Effector memory CD8-positive, alpha-beta T cell (primary cell): ENCODE results near the gene ADGRF4.

ENCODE experiments used
- ATAC-seq: fragments of 150-1000 bp; cut with Tn5 transposase; replicated peaks from 2 replicates; pipeline ENCODE4 v1.10.0; 2021; ENCODE audit warnings: mild to moderate bottlenecking, moderate library complexity
- DNase-seq, 3 experiments: peaks; one replicate each; pipeline ENCODE4 v3.0.0; 2021
- H3K27ac Mint-ChIP-seq, 2 donors: one replicate each; pipeline ENCODE4 v1.8.0; 2022; ENCODE audit warnings: mild to moderate bottlenecking in 2 of 2, mixed read lengths in 2 of 2, moderate library complexity in 2 of 2
- H3K27me3 Mint-ChIP-seq, 2 donors: one replicate each; pipeline ENCODE4 v1.8.0; 2022; ENCODE audit warnings: mixed read lengths in 2 of 2
- H3K36me3 Mint-ChIP-seq: one replicate; pipeline ENCODE4 v1.8.0; 2022; ENCODE audit warnings: mild to moderate bottlenecking, moderate library complexity, mixed read lengths; ENCODE audit not compliant: insufficient read depth
- H3K4me1 Mint-ChIP-seq, 2 donors: one replicate each; pipeline ENCODE4 v1.8.0; 2022; ENCODE audit warnings: low read depth in 2 of 2, mixed read lengths in 2 of 2
- H3K4me3 Mint-ChIP-seq, 2 donors: one replicate each; pipeline ENCODE4 v1.8.0; 2022; ENCODE audit warnings: mild to moderate bottlenecking in 2 of 2, mixed read lengths in 2 of 2, moderate library complexity in 2 of 2
- H3K9me3 Mint-ChIP-seq, 2 donors: one replicate each; pipeline ENCODE4 v1.8.0; 2022; ENCODE audit warnings: mixed read lengths in 2 of 2

The ADGRF4 gene

DNA sequence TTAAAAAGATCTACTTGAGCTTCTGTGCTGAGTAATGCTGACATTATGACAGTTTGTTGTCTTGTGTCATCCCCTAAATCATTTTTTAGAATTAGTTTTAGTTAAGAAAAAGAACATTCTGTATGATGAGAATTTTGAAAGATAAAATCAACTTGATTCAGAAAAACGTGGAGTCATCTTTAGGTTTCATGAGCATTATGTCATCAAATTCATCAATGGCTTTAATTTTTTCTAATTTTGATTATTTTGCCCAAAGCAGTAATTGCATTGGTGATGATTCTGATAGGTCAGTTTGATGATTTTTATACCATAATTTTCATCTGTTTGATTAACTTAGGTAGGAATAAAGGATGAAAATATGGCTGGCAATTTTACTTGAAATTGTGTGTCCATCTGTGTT lies 26.6 kb upstream of the ADGRF4 start:
- Mint-ChIP-seq H3K36me3 (no peaks in the 10 kb centered on the region), H3K4me1 (no peaks in the 10 kb centered on the region), H3K4me3 (no peak overlapping the region), H3K27me3 (peaks cover 49 to 58% of the 10 kb centered on the region in 2 donors), H3K27ac (no peak overlapping the region), H3K9me3 (no peaks in the 10 kb centered on the region)
- DNase-seq (no peak), ATAC-seq (no peak)

DNA sequence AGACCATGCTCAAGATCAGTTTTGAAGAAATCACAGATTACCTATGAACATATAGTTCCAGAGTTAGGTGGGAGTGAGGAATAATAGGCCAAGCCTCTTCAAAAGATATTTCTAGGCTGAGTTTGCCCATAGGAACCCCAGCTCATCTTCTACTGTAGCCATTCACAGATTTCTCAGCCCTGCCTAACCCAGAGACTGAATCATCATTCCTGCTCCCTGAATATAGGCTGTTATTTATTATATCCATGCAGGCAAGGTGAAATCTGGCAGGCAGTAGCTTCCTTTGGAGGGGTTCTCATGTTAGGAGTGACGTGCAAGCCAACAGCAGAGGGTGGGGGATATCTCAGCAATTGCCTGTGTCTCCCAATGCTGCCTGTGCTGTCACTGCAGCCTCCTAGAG lies 25.6 kb upstream of the ADGRF4 start:
- Mint-ChIP-seq H3K9me3 (no peaks in the 10 kb centered on the region), H3K4me1 (no peaks in the 10 kb centered on the region), H3K27ac (no peak overlapping the region), H3K36me3 (no peaks in the 10 kb centered on the region), H3K4me3 (no peak overlapping the region), H3K27me3 (peaks cover 45 to 61% of the 10 kb centered on the region in 2 donors)
- DNase-seq (no peak), ATAC-seq (no peak)

DNA sequence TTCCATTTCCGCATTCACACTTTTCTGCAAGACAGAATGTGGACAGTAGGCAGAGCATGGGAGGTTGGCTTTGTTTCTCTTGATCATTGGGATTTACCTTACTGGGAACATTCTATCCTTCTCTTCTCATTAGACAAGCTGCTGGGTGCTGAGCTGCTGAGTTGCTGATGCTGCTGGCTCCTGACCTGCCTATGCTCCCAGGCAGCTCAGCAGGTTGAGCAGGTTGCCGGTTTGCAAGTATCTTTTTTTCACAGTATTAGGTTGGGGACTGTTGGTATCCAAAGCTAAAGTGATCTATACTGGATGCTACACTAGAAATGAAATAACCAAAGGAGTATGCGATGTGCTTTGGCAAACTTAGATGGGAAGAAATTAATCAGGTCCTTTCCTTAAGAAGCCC lies 23.7 kb upstream of the ADGRF4 start:
- no peaks in the 10 kb centered on the region for H3K36me3 Mint-ChIP-seq
- H3K9me3 Mint-ChIP-seq = no peaks in the 10 kb centered on the region
- no peaks in the 10 kb centered on the region for H3K4me1 Mint-ChIP-seq
- H3K27me3 Mint-ChIP-seq = peaks cover 39 to 61% of the 10 kb centered on the region in 2 donors
- H3K27ac Mint-ChIP-seq = no peak overlapping the region
- ATAC-seq = no peak
- no peak overlapping the region for H3K4me3 Mint-ChIP-seq
- no peak for DNase-seq

DNA sequence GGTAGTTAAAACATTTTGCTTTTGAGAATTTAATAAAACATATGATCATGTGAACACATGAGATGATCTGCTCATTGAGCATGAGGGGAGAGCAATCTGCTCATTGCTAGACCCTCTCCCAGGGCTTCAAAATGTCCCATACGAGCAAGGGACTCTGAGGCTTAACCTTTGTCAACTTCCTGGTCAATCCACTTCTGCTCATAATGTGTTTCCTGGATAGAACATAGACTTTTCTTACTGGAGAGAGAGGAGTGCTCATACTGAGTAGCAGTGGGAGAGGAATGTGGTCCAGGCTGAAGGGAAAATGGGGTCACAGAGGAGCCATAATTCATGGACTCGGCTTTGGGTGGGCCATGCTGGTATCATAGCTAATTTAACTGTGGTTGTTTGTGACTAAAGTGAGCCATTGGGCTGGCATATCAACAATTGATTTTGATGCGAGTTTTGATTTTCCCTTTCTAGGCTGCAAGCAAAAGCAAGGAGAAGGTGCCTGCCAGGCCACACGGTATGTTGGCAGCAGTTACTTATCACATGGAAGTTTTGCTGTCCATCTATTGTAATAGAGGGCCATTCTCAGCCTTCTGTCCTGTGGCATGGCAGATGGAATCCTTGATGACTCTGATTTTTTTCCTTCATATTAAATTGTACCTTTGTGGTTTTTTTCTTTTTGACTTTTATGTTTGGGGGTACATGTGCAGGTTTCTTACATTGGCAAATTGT lies 20.8 kb upstream of the ADGRF4 start:
- H3K4me3 Mint-ChIP-seq = no peak overlapping the region
- peaks cover 0 to 1% of the 10 kb centered on the region in 2 donors for H3K4me1 Mint-ChIP-seq

DNA sequence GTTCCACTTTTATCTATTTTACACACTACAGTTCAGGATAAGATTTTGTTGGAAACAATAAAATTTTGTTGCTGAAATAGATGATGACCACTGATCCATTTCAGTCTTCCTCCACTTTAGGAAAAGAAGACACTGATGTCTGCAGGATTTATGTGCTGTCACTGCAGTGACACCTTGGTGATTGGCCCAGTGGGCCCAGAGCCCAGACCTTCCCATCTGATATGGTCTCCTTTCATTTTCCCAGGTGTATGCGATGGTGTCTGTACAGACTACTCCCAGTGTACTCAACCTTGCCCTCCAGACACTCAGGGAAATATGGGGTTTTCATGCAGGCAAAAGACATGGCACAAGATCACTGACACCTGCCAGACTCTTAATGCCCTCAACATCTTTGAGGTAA lies 19.6 kb upstream of the ADGRF4 start:
- Mint-ChIP-seq H3K4me1 (peaks cover 0 to 1% of the 10 kb centered on the region in 2 donors), H3K27me3 (peaks cover 23 to 54% of the 10 kb centered on the region in 2 donors), H3K4me3 (no peak overlapping the region), H3K9me3 (no peaks in the 10 kb centered on the region), H3K36me3 (no peaks in the 10 kb centered on the region), H3K27ac (no peak overlapping the region)
- ATAC-seq = no peak
- no peak for DNase-seq

More for the DNA sequence above, 20.8 kb upstream of the ADGRF4 start:
- ATAC-seq = no peak
- Mint-ChIP-seq H3K9me3 (no peaks in the 10 kb centered on the region), H3K27me3 (peaks cover 30 to 66% of the 10 kb centered on the region in 2 donors), H3K27ac (no peak overlapping the region), H3K36me3 (no peaks in the 10 kb centered on the region)
- no peak for DNase-seq

DNA sequence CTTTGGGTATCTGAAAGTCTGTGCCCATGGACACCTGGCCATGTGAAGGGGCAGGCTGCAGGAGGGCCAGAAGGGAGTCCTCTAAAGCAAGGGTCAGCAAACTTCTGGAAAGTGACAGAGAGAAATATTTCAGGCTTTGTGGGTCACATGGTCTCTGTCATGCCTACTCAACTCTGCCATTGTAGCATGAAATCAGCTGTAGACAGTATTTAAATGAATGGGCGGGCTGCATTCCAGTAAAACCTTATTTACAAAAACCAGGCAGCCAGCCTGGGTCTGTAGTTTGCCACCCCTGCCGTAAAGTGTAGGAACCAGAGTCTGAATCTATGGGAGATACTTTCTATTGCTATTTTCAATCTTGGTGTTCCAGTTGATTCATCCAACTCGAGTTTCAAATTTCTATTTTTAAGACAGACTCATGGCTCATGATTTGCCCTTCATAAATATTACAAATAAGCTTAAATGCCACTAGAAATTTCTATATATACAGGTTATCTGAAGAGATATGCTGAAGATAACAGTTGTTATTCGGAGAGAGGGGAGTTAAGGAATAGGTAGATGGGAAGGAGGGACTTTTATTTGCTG lies 19.0 kb upstream of the ADGRF4 start:
- H3K36me3 Mint-ChIP-seq = no peaks in the 10 kb centered on the region
- H3K27me3 Mint-ChIP-seq = peaks cover 23 to 48% of the 10 kb centered on the region in 2 donors
- DNase-seq (no peak), ATAC-seq (no peak)
- no peak overlapping the region for H3K27ac Mint-ChIP-seq
- H3K4me3 Mint-ChIP-seq = no peak overlapping the region
- H3K4me1 Mint-ChIP-seq = peaks cover 0 to 1% of the 10 kb centered on the region in 2 donors
- no peaks in the 10 kb centered on the region for H3K9me3 Mint-ChIP-seq

DNA sequence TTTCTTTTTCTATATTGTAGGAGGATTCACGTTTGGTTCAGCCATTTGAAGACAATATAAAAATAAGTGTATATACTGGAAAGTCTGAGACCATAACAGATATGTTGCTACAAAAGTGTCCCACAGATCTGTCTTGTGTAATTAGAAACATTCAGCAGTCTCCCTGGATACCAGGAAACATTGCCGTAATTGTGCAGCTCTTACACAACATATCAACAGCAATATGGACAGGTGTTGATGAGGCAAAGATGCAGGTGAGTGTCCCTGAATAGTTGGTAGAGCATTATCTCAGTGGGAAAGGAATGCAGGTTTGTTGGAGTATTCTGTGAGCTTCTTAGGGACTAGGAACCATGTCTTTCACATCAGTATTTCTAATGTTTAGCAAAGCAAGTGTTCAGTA lies 18.3 kb upstream of the ADGRF4 start:
- H3K27ac Mint-ChIP-seq = no peak overlapping the region
- no peaks in the 10 kb centered on the region for H3K9me3 Mint-ChIP-seq
- DNase-seq (no peak), ATAC-seq (no peak)
- H3K4me1 Mint-ChIP-seq = peaks cover 0 to 1% of the 10 kb centered on the region in 2 donors
- no peaks in the 10 kb centered on the region for H3K36me3 Mint-ChIP-seq
- H3K4me3 Mint-ChIP-seq = no peak overlapping the region
- H3K27me3 Mint-ChIP-seq = peaks cover 17 to 42% of the 10 kb centered on the region in 2 donors

DNA sequence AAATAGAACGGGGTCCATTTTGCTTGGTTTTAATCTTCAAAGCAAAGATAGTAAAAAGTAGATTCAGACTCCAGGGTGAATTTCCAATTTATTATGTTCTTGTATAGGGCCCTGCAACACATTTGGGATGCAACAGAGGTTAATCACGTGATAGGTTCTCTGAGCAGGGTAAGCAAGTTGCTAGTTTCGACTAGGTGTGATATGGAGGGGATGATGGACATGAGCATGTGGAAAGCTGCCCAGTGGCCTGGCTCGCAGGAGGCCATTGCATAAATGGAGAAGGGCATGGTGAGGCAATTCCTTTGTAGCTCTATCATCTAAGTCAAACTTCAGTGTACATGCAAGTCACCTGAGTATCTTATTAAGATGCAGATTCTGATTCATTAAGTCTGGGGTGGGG lies 17.7 kb upstream of the ADGRF4 start:
- ATAC-seq (no peak), DNase-seq (no peak)
- H3K9me3 Mint-ChIP-seq = no peaks in the 10 kb centered on the region
- no peak overlapping the region for H3K27ac Mint-ChIP-seq
- no peak overlapping the region for H3K4me3 Mint-ChIP-seq
- H3K36me3 Mint-ChIP-seq = no peaks in the 10 kb centered on the region
- peaks cover 0 to 1% of the 10 kb centered on the region in 2 donors for H3K4me1 Mint-ChIP-seq
- H3K27me3 Mint-ChIP-seq = peaks cover 10 to 41% of the 10 kb centered on the region in 2 donors

DNA sequence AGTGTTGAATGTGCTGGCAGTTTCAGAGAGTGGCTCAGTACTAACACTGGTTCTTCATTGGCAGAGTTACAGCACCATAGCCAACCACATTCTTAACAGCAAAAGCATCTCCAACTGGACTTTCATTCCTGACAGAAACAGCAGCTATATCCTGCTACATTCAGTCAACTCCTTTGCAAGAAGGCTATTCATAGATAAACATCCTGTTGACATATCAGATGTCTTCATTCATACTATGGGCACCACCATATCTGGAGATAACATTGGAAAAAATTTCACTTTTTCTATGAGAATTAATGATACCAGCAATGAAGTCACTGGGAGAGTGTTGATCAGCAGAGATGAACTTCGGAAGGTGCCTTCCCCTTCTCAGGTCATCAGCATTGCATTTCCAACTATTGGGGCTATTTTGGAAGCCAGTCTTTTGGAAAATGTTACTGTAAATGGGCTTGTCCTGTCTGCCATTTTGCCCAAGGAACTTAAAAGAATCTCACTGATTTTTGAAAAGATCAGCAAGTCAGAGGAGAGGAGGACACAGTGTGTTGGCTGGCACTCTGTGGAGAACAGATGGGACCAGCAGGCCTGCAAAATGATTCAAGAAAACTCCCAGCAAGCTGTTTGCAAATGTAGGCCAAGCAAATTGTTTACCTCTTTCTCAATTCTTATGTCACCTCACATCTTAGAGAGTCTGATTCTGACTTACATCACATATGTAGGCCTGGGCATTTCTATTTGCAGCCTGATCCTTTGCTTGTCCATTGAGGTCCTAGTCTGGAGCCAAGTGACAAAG lies 17.0 kb upstream of the ADGRF4 start:
- Mint-ChIP-seq H3K27ac (no peak overlapping the region), H3K27me3 (peaks cover 10 to 41% of the 10 kb centered on the region in 2 donors), H3K9me3 (no peaks in the 10 kb centered on the region), H3K4me1 (peaks cover 0 to 1% of the 10 kb centered on the region in 2 donors), H3K4me3 (no peak overlapping the region), H3K36me3 (no peaks in the 10 kb centered on the region)
- DNase-seq = no peak
- ATAC-seq = no peak

DNA sequence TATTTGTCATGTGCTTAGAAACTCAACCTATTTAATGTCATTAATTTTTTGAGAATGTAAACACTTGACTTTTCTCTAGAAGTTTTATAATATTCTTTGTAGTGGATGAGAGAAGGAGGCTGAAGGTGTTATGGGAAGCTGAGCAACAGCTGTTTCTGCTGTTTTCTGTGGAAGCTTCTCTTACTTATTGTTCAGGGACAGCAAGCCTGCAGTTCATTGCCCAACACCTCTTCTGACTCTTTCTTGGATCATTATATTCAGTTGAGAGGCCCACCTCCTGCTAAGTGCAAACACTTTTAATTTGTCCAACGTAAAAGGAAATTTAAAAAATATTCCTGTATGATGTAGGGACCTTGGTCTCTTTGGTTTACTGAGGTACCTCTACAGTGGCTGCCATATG lies 12.0 kb upstream of the ADGRF4 start:
- H3K4me3 Mint-ChIP-seq = no peak overlapping the region
- no peak for ATAC-seq
- H3K9me3 Mint-ChIP-seq = no peaks in the 10 kb centered on the region
- no peak for DNase-seq
- H3K27me3 Mint-ChIP-seq = peaks cover 7 to 9% of the 10 kb centered on the region in 2 donors
- H3K36me3 Mint-ChIP-seq = no peaks in the 10 kb centered on the region
- H3K27ac Mint-ChIP-seq = no peak overlapping the region
- peaks cover 0 to 1% of the 10 kb centered on the region in 2 donors for H3K4me1 Mint-ChIP-seq

DNA sequence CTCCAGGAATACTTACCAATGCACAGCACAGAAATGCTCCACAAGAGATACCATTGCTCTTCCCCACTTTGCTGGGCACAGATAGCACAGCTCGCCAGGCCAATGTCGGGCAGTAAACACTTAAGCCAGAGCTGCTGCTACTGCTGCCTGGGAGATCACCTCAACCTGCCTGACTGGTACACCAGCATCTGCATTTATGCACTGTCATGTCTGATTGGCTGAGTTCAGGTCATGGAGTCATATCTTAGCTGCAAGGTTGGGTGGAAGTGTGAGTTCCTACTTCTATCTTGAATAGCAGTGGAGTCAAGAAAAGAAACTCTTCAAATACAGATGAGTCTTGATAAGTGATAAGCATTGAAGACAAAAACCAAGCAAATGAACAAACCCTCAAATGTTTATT lies 10.9 kb upstream of the ADGRF4 start:
- Mint-ChIP-seq H3K27me3 (peaks cover 7 to 9% of the 10 kb centered on the region in 2 donors), H3K9me3 (no peaks in the 10 kb centered on the region), H3K4me3 (no peak overlapping the region), H3K4me1 (no peaks in the 10 kb centered on the region), H3K27ac (no peak overlapping the region), H3K36me3 (no peaks in the 10 kb centered on the region)
- ATAC-seq (no peak), DNase-seq (no peak)

DNA sequence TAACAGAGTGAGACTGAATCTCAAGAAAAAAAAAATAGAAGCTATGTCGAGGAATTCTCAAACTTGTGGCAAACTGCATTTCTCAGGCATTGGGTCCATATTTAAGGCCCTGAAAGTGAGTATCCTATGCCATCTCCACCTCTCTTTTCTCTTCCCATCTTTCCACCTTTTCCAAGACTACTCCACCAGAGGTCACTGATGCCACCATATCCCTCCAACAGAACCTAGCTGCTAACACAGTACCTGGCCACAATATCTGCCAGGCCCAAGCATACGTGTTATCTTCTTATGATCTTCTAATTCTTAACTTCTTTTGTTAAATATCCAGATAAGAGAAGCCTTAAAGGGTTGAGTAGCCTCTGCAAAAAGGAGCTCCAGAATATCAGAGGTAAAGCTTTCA lies 8.2 kb upstream of the ADGRF4 start:
- no peak for DNase-seq
- Mint-ChIP-seq H3K4me1 (no peaks in the 10 kb centered on the region), H3K9me3 (no peaks in the 10 kb centered on the region), H3K27me3 (peaks cover 9 to 13% of the 10 kb centered on the region in 2 donors), H3K4me3 (no peak overlapping the region), H3K27ac (no peak overlapping the region), H3K36me3 (no peaks in the 10 kb centered on the region)
- ATAC-seq = no peak

DNA sequence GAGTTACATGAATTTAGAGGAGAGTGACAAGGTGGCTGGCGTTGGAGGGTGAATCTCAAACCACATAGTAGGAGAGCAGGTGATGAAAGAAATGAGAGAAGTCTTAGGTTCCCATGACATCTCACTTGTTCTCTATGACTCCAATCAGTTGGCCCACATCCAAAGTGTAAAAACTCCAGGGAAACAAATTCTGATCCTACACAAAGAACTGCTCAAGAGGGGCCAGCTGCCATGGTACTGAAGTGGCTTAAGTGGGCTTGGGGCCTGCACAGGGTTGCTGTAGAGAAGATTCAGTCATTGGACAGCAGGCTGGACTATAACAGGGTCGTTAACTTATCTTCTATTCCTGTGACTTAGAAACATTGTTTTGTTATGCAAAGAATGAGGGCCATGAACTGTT lies 7.6 kb upstream of the ADGRF4 start:
- no peak overlapping the region for H3K4me3 Mint-ChIP-seq
- H3K9me3 Mint-ChIP-seq = no peaks in the 10 kb centered on the region
- DNase-seq (no peak), ATAC-seq (no peak)
- no peaks in the 10 kb centered on the region for H3K36me3 Mint-ChIP-seq
- no peak overlapping the region for H3K27ac Mint-ChIP-seq
- no peaks in the 10 kb centered on the region for H3K4me1 Mint-ChIP-seq
- peaks cover 9 to 13% of the 10 kb centered on the region in 2 donors for H3K27me3 Mint-ChIP-seq

DNA sequence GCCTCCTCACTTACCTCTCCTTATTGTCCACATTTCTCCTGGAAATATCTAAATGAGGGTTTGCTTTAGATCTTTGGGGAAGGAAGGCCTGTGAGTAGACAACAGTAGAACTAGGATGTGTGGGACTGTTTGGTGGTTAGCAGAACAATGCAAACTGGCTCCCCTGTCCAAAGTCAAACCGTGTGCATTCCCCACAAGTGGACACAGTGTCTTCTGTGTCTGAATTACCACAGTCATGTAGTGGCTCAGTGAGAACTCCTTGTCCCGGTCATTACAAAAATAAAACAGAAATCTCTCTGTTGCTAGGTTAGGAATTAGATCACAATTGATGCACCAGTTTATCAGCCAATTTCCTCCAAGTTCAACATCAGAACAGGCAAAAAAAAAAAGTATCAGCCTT lies 455 bp upstream of the ADGRF4 start:
- ATAC-seq = no peak
- Mint-ChIP-seq H3K27ac (no peak overlapping the region), H3K9me3 (no peaks in the 10 kb centered on the region), H3K27me3 (peaks cover 0 to 2% of the 10 kb centered on the region in 2 donors), H3K4me3 (no peak overlapping the region), H3K4me1 (no peaks in the 10 kb centered on the region), H3K36me3 (no peaks in the 10 kb centered on the region)
- no peak for DNase-seq
